ENCODE measurements around the gene SRSF12.

- no peak for TF ChIP-seq EZH2phosphoT487 (IDR thresholded peaks at IDR 0.05; ENCODE audit: low read depth, severe bottlenecking, unreplicated experiment)
- TF ChIP-seq CTCF (IDR thresholded peaks at IDR 0.05; ENCODE audit: poor library complexity) = no peak
Observed at GRCh38 chr6:89067796-89068195, 50.1 kb downstream of the SRSF12 start.
